Natural killer cell (primary cell): ENCODE results near the gene KRI1. TPM values are rescaled to one million over a fixed set of nuclear protein-coding genes. Genes with fewer than 3 reads are reported as not detected.
A peak's percentile ranks its signal among the peaks of the same experiment; 100 is the strongest.
"Not testable (repeated sequence)": the region's sequence is repeated elsewhere in the genome, so short reads cannot be mapped to it uniquely, and the experiment has no call there.

Experiments
- ATAC-seq, 3 donors: fragments of 150-1000 bp in 2 of 3; fragments of 200-7000 bp in 1 of 3; cut with Tn5 transposase; 1 replicate in 1 of 3; 2 replicates in 2 of 3; pipeline ENCODE4 v1.10.0; 2021; ENCODE audit warnings: mild to moderate bottlenecking in 2 of 3, moderate library complexity in 2 of 3
- DNase-seq, 2 donors: peaks; one replicate each; pipeline versions ENCODE4 v3.0.0 to v3.0.0-alpha.2; 2013 to 2021; ENCODE audit warnings: mixed read lengths in 1 of 2
- H3K27ac ChIP-seq: one replicate; pipeline ENCODE4 v1.5.1; 2013; ENCODE audit warnings: mild to moderate bottlenecking, low read length
- H3K27me3 ChIP-seq: one replicate; pipeline ENCODE4 v1.6.1; 2013; ENCODE audit warnings: low read length; ENCODE audit not compliant: control insufficient read depth, insufficient read depth
- H3K36me3 ChIP-seq: one replicate; pipeline ENCODE4 v1.6.1; 2013; ENCODE audit warnings: low read length; ENCODE audit not compliant: control insufficient read depth, insufficient read depth
- H3K4me1 ChIP-seq: one replicate; pipeline ENCODE4 v1.6.1; 2013; ENCODE audit warnings: low read length; ENCODE audit not compliant: control insufficient read depth, insufficient read depth
- H3K4me3 ChIP-seq: one replicate; pipeline ENCODE4 v1.5.1; 2013; ENCODE audit warnings: low read length
- H3K9me3 ChIP-seq: one replicate; pipeline ENCODE4 v1.6.1; 2013; ENCODE audit warnings: low read length; ENCODE audit not compliant: control insufficient read depth, insufficient read depth
- H3K27ac Mint-ChIP-seq, 2 donors: one replicate each; pipeline ENCODE4 v1.8.0; 2022; ENCODE audit warnings: mild to moderate bottlenecking in 2 of 2, mixed read lengths in 2 of 2, moderate library complexity in 1 of 2
- H3K27me3 Mint-ChIP-seq, 2 donors: one replicate each; pipeline ENCODE4 v1.8.0; 2022; ENCODE audit warnings: low read depth in 2 of 2, mixed read lengths in 2 of 2
- H3K36me3 Mint-ChIP-seq: one replicate; pipeline ENCODE4 v1.8.0; 2022; ENCODE audit warnings: mixed read lengths
- H3K4me1 Mint-ChIP-seq, 2 donors: one replicate each; pipeline ENCODE4 v1.8.0; 2022; ENCODE audit warnings: mixed read lengths in 2 of 2
- H3K4me3 Mint-ChIP-seq: one replicate; pipeline ENCODE4 v1.8.0; 2022; ENCODE audit warnings: mild to moderate bottlenecking, moderate library complexity, mixed read lengths
- H3K9me3 Mint-ChIP-seq, 2 donors: one replicate each; pipeline ENCODE4 v1.8.0; 2022; ENCODE audit warnings: mixed read lengths in 2 of 2
- CTCF ChIP-seq: fragments of 200-600 bp; IDR thresholded peaks from one replicate; pipeline ENCODE4 v1.8.0; 2022; ENCODE audit warnings: antibody characterized with exemption
- WGBS: methylation state at CpG from one replicate; pipeline ENCODE4 v1.1.7; 2013; ENCODE audit warnings: missing lambda C conversion rate; ENCODE audit not compliant: insufficient coverage; 5-methylcytosine and 5-hydroxymethylcytosine counted together
- intact Hi-C: fragments of 100-400 bp; cut with micrococcal nuclease; formaldehyde crosslinking; loops from one replicate; pipeline ENCODE4 v1.14.2; 2022
- total RNA-seq, 4 donors: library from RNA; stranded (reverse); fragments of 120-200 nt in 1 of 4; gene quantifications; one replicate each; pipeline versions ENCODE4 v1.2.3 to v1.2.4, GENCODE V29; 2013 to 2022

Gene KRI1
- total RNA-seq, 3 donors from 2014 or later (not counting 1 experiment from before 2014, with no cell fraction given), result 36.6 to 53.0 (median 49.5) TPM

GRCh38 chr19:10544242-10544752 lies 21.5 kb downstream of the KRI1 start:
- Histone ChIP-seq H3K9me3 (no peaks in the 10 kb centered on the region), H3K27ac (peak overlapping the region; percentile 55), H3K4me1 (peaks cover 33% of the 10 kb centered on the region), H3K4me3 (peak overlapping the region; percentile 74), H3K27me3 (no peaks in the 10 kb centered on the region), H3K36me3 (peaks cover 20% of the 10 kb centered on the region)
- intact Hi-C loops, result no loop called here
- DNase-seq (peak in 1 of 2 donors; percentile 44), ATAC-seq (peak; percentile 11 to 34 (median 16))
- Mint-ChIP-seq H3K4me1 (peaks cover 14 to 27% of the 10 kb centered on the region in 2 donors), H3K9me3 (no peaks in the 10 kb centered on the region), H3K27me3 (no peaks in the 10 kb centered on the region), H3K27ac (peak overlapping the region; percentile 85), H3K36me3 (no peaks in the 10 kb centered on the region), H3K4me3 (peak overlapping the region; percentile 91)
- 24% methylated on average over 22 of the region's 22 CpGs for WGBS
- no peak for TF ChIP-seq CTCF

GRCh38 chr19:10543420-10544241 lies 22.2 kb downstream of the KRI1 start, which contains the start of gene ATG4D:
ATG4D (plus strand) TSS chr19:10543904; CDS start chr19:10544091, 187 bp downstream.
- Mint-ChIP-seq H3K27me3 (no peaks in the 10 kb centered on the region), H3K4me1 (peaks cover 18 to 33% of the 10 kb centered on the region in 2 donors), H3K4me3 (peak within 1 kb of the TSS; percentile 91), H3K9me3 (no peaks in the 10 kb centered on the region), H3K27ac (peak within 1 kb of the TSS; percentile 85), H3K36me3 (no peaks in the 10 kb centered on the region)
- no peak for TF ChIP-seq CTCF
- intact Hi-C loops, result no loop called here
- Histone ChIP-seq H3K36me3 (peaks cover 15% of the 10 kb centered on the region), H3K4me3 (peak within 1 kb of the TSS; percentile 74), H3K4me1 (peaks cover 38% of the 10 kb centered on the region), H3K27me3 (no peaks in the 10 kb centered on the region), H3K27ac (peak within 1 kb of the TSS; percentile 62), H3K9me3 (no peaks in the 10 kb centered on the region)
- ATAC-seq, result peak; percentile 83 to 90 (median 85)
- DNase-seq, result peak; percentile 79 to 91
- WGBS, result 1% methylated on average over 79 of the region's 79 CpGs

GRCh38 chr19:10543059-10543419 lies 22.8 kb downstream of the KRI1 start:
- 58% methylated on average over 7 of the region's 8 CpGs for WGBS
- H3K9me3 Mint-ChIP-seq, result no peaks in the 10 kb centered on the region

GRCh38 chr19:10539016-10539415 lies 26.8 kb downstream of the KRI1 start:
- H3K9me3 Mint-ChIP-seq, result not testable (repeated sequence)

More at GRCh38 chr19:10543059-10543419, 22.8 kb downstream of the KRI1 start:
- Mint-ChIP-seq H3K27ac (peak overlapping the region; percentile 62 to 84), H3K4me3 (peak overlapping the region; percentile 78), H3K27me3 (no peaks in the 10 kb centered on the region), H3K36me3 (no peaks in the 10 kb centered on the region), H3K4me1 (peaks cover 19 to 35% of the 10 kb centered on the region in 2 donors)
- Histone ChIP-seq H3K36me3 (peaks cover 9% of the 10 kb centered on the region), H3K9me3 (no peaks in the 10 kb centered on the region), H3K4me1 (peaks cover 38% of the 10 kb centered on the region), H3K27ac (no peak overlapping the region), H3K4me3 (peak overlapping the region; percentile 74), H3K27me3 (no peaks in the 10 kb centered on the region)
- no peak for TF ChIP-seq CTCF
- intact Hi-C loops, result no loop called here
- DNase-seq, result no peak
- no peak for ATAC-seq

More at GRCh38 chr19:10539016-10539415, 26.8 kb downstream of the KRI1 start:
- WGBS, result 25% methylated on average over 7 of the region's 9 CpGs
- intact Hi-C loops, H3K27me3 Mint-ChIP-seq, ATAC-seq, H3K9me3 ChIP-seq, H3K27me3 ChIP-seq, DNase-seq, H3K36me3 Mint-ChIP-seq, H3K27ac ChIP-seq, H3K36me3 ChIP-seq, H3K4me3 ChIP-seq: not testable (repeated sequence)
- peaks cover 19% of the 10 kb centered on the region for H3K4me1 ChIP-seq
- Mint-ChIP-seq H3K4me3 (peak overlapping the region; percentile 70), H3K27ac (peak overlapping the region; percentile 64 to 81), H3K4me1 (peaks cover 6 to 25% of the 10 kb centered on the region in 2 donors)
